ENCODE data around the gene TBRG1.

DNA sequence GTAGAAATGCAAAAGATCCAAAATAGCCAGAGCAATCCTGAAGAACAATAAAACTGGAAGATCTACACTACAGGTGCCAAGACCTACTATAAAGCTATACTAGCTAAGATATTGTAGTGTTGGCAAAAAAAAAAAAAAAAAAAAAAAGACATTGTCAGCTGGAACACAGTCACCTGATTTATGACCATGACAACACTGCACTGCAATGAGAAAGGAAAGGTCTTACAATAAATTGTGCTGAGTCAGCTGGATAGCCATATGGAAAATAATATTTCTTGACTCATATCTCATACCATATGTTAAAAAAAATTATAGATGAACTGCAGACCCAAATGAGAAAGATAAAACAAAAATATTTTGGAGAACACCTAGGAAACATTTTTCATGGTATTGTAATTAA, 14.5 kb upstream of the TBRG1 start:
- TF ChIP-seq, protein P1, sequence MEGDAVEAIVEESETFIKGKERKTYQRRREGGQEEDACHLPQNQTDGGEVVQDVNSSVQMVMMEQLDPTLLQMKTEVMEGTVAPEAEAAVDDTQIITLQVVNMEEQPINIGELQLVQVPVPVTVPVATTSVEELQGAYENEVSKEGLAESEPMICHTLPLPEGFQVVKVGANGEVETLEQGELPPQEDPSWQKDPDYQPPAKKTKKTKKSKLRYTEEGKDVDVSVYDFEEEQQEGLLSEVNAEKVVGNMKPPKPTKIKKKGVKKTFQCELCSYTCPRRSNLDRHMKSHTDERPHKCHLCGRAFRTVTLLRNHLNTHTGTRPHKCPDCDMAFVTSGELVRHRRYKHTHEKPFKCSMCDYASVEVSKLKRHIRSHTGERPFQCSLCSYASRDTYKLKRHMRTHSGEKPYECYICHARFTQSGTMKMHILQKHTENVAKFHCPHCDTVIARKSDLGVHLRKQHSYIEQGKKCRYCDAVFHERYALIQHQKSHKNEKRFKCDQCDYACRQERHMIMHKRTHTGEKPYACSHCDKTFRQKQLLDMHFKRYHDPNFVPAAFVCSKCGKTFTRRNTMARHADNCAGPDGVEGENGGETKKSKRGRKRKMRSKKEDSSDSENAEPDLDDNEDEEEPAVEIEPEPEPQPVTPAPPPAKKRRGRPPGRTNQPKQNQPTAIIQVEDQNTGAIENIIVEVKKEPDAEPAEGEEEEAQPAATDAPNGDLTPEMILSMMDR (IDR thresholded peaks at IDR 0.05): no peak
- no peak for TF ChIP-seq POLR2A (IDR thresholded peaks at IDR 0.05)
